Stimulated activated CD4-positive, alpha-beta T cell treated with anti-CD3 and anti-CD28 coated beads, TNF-alpha, amount 100 ng/mL, for 1 hour (primary cell): ENCODE measurements around the gene MCM10.

Experiments
- DNase-seq, 3 donors: peaks; one replicate each; pipeline ENCODE4 v3.0.0-alpha.2; 2020; ENCODE audit warnings: low read depth in 3 of 3, low spot score in 1 of 3

MCM10 gene

GRCh38 chr10:13163859-13164258 lies 2.5 kb downstream of the MCM10 start:
- DNase-seq, result no peak

- DNase-seq, result no peak
These were observed 3.8 kb downstream of the MCM10 start for GRCh38 chr10:13165177-13165576.

GRCh38 chr10:13167568-13167967 lies 6.2 kb downstream of the MCM10 start:
- no peak for DNase-seq

GRCh38 chr10:13168781-13169180 lies 7.4 kb downstream of the MCM10 start:
- no peak for DNase-seq

- DNase-seq, result no peak
These were observed 12.3 kb downstream of the MCM10 start for GRCh38 chr10:13173616-13174015.

GRCh38 chr10:13180788-13181187 lies 19.4 kb downstream of the MCM10 start:
- DNase-seq, result no peak

GRCh38 chr10:13182424-13182823 lies 21.1 kb downstream of the MCM10 start:
- no peak for DNase-seq

GRCh38 chr10:13183625-13184024 lies 22.3 kb downstream of the MCM10 start:
- no peak for DNase-seq

GRCh38 chr10:13184276-13184675 lies 22.9 kb downstream of the MCM10 start:
- DNase-seq, result no peak

GRCh38 chr10:13184730-13185514 lies 23.6 kb downstream of the MCM10 start:
- no peak for DNase-seq

- no peak for DNase-seq
These were observed 25.8 kb downstream of the MCM10 start for GRCh38 chr10:13187135-13187534.

- no peak for DNase-seq
These were observed 27.2 kb downstream of the MCM10 start for GRCh38 chr10:13188593-13188992.

GRCh38 chr10:13189961-13190360 lies 28.6 kb downstream of the MCM10 start:
- DNase-seq, result no peak

- no peak for DNase-seq
These were observed 29.5 kb downstream of the MCM10 start for GRCh38 chr10:13190816-13191215.

GRCh38 chr10:13191362-13191761 lies 30.0 kb downstream of the MCM10 start:
- no peak for DNase-seq

GRCh38 chr10:13193637-13194036 lies 32.3 kb downstream of the MCM10 start:
- no peak for DNase-seq

- no peak for DNase-seq
These were observed 33.7 kb downstream of the MCM10 start for GRCh38 chr10:13195016-13195415.

- DNase-seq, result no peak
These were observed 39.8 kb downstream of the MCM10 start for GRCh38 chr10:13201132-13201531.

- no peak for DNase-seq
These were observed 44.7 kb downstream of the MCM10 start for GRCh38 chr10:13206091-13206490.

GRCh38 chr10:13206546-13207443 lies 45.4 kb downstream of the MCM10 start:
- DNase-seq, result no peak

GRCh38 chr10:13213163-13213562 lies 51.8 kb downstream of the MCM10 start:
- no peak for DNase-seq

- DNase-seq, result no peak
These were observed 57.5 kb downstream of the MCM10 start for GRCh38 chr10:13218878-13219277.
